Measurements from ENCODE around the gene RGS11. TPM values are rescaled to one million over a fixed set of nuclear protein-coding genes. Genes with fewer than 3 reads are reported as not detected.

The RGS11 gene
- total RNA-seq, 1 donor: 0.36 TPM

GRCh38 chr16:275041-275641, 603 bp downstream of the RGS11 start:
- Histone ChIP-seq H4K20me1 (ENCODE audit: insufficient read depth, low read length) (no peaks in the 10 kb centered on the region), H3K4me2 (ENCODE audit: insufficient read depth, low read length) (no peak overlapping the region), H3K27me3 (ENCODE audit: insufficient read depth, low read length) (peaks cover 25% of the 10 kb centered on the region), H3K9me3 (ENCODE audit: low read depth, low read length) (no peaks in the 10 kb centered on the region), H3K27ac (ENCODE audit: low read depth, low read length) (no peak overlapping the region), H3K4me3 (ENCODE audit: insufficient read depth, low read length) (no peak overlapping the region), H3K79me2 (ENCODE audit: insufficient read depth, low read length) (no peaks in the 10 kb centered on the region), H2AFZ (ENCODE audit: low read length) (no peak overlapping the region), H3K36me3 (ENCODE audit: insufficient read depth, low read length) (no peaks in the 10 kb centered on the region), H3K4me1 (ENCODE audit: insufficient read depth, low read length) (no peaks in the 10 kb centered on the region)
- TF ChIP-seq, protein P1, sequence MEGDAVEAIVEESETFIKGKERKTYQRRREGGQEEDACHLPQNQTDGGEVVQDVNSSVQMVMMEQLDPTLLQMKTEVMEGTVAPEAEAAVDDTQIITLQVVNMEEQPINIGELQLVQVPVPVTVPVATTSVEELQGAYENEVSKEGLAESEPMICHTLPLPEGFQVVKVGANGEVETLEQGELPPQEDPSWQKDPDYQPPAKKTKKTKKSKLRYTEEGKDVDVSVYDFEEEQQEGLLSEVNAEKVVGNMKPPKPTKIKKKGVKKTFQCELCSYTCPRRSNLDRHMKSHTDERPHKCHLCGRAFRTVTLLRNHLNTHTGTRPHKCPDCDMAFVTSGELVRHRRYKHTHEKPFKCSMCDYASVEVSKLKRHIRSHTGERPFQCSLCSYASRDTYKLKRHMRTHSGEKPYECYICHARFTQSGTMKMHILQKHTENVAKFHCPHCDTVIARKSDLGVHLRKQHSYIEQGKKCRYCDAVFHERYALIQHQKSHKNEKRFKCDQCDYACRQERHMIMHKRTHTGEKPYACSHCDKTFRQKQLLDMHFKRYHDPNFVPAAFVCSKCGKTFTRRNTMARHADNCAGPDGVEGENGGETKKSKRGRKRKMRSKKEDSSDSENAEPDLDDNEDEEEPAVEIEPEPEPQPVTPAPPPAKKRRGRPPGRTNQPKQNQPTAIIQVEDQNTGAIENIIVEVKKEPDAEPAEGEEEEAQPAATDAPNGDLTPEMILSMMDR (IDR thresholded peaks at IDR 0.05; ENCODE audit: extremely low read depth, low read depth, low read length): no peak
- peak; percentile 94 for DNase-seq (ENCODE audit: insufficient read length, low spot score, missing footprints)

DNA sequence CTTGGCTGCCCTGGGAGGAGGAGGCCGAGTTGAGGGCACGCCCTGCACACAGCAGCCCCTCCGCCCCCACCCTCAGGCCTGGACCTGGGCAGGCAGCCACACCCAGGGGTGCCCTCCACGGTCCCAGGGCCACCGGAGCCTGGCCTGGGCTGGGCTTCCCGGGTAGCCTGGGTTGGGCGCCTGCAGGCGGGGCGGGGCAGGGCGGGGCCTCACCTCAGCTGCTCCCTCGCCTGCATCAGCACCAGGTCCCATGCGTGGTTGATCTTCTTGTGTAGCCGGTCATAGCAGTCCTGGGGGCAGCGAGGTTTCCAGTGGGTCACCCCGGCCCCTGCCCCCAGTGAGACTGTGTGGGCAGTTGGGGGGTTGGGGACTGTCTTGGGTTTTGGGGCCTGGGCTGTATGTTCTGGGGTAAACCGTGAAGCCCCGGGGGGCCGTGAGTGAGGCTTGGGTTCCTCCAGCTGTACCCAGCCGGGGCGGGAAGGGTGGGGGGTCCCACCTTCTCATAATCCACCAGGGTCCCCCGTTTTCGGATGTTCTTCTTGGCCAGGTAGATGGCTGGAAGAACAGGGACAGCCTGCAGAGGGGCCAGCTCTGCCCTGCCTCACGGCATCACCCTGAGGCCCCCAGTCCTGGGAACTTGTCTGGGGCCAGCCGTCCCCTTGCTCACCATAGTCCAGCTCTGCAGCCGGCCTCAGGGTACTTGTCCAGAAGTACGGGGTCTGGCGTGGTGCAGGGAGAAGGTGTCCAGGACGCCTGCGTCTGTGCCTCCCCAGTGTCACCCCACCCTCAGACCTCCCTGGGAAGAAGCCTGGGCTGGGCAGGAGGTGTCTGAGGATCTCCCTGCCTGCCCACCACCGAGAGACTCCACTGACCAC, 2.0 kb downstream of the RGS11 start:
- H3K4me2 ChIP-seq (ENCODE audit: insufficient read depth, low read length): no peak overlapping the region
- peaks cover 19% of the 10 kb centered on the region for H3K27me3 ChIP-seq (ENCODE audit: insufficient read depth, low read length)
- no peaks in the 10 kb centered on the region for H3K79me2 ChIP-seq (ENCODE audit: insufficient read depth, low read length)
- H3K4me1 ChIP-seq (ENCODE audit: insufficient read depth, low read length): no peaks in the 10 kb centered on the region
- H3K9me3 ChIP-seq (ENCODE audit: low read depth, low read length): no peaks in the 10 kb centered on the region
- peak; percentile 82 for DNase-seq (ENCODE audit: insufficient read length, low spot score, missing footprints)
- H3K27ac ChIP-seq (ENCODE audit: low read depth, low read length): no peak overlapping the region
- TF ChIP-seq, protein P1 (IDR thresholded peaks at IDR 0.05; ENCODE audit: extremely low read depth, low read depth, low read length): no peak
- H4K20me1 ChIP-seq (ENCODE audit: insufficient read depth, low read length): no peaks in the 10 kb centered on the region
- no peak overlapping the region for H2AFZ ChIP-seq (ENCODE audit: low read length)
- H3K36me3 ChIP-seq (ENCODE audit: insufficient read depth, low read length): no peaks in the 10 kb centered on the region
- H3K4me3 ChIP-seq (ENCODE audit: insufficient read depth, low read length): no peak overlapping the region

DNA sequence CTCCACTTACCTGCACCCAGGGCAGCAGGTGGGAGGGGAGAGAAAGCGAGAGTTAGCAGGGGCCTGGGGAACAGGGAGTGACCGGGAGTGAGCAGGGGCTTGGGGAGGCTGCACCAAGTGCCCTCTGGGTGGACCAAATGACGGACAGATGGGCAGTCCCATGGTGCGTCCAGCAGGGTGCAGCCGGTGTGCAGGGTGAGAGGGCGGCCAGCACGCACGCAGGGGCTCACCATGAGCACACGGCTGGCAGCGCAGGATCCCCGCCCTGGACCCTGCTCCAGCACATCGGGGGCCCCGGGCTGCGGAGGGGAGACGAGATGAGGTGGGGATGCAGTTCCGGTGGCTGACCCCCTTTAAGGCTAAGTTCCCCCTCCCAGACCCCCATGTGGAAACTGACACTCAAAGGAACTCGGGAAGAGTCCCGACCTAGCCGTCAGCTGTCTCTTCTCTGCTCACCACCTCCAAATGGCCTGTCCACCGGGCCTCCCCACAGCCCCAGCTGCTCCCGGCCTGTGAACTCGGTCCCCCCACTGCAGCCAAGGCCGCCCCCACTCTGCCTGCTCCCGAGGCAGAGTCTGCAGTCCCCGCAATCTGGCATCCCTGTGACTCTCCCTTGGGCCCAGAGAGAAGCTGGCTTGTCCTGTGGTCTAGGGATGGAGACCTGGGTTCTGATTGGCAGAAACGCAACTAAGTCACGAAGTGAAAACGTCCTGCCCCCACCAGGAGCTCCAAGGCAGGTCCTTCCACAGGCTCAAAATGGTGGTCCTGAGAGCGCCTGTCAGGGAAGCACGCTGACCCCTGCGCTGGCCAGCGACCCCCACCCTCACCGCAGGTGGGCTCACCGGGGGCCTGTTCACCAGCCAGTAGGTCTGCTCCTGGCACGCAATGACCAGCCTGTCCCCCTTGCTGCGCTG, 2.9 kb downstream of the RGS11 start:
- TF ChIP-seq, protein P1 (IDR thresholded peaks at IDR 0.05; ENCODE audit: extremely low read depth, low read depth, low read length): no peak
- Histone ChIP-seq H4K20me1 (ENCODE audit: insufficient read depth, low read length) (no peaks in the 10 kb centered on the region), H3K27ac (ENCODE audit: low read depth, low read length) (no peak overlapping the region), H3K27me3 (ENCODE audit: insufficient read depth, low read length) (peaks cover 18% of the 10 kb centered on the region), H3K4me3 (ENCODE audit: insufficient read depth, low read length) (no peak overlapping the region), H2AFZ (ENCODE audit: low read length) (no peak overlapping the region), H3K4me2 (ENCODE audit: insufficient read depth, low read length) (no peak overlapping the region), H3K36me3 (ENCODE audit: insufficient read depth, low read length) (no peaks in the 10 kb centered on the region), H3K4me1 (ENCODE audit: insufficient read depth, low read length) (no peaks in the 10 kb centered on the region), H3K9me3 (ENCODE audit: low read depth, low read length) (no peaks in the 10 kb centered on the region), H3K79me2 (ENCODE audit: insufficient read depth, low read length) (no peaks in the 10 kb centered on the region)
- DNase-seq (ENCODE audit: insufficient read length, low spot score, missing footprints): peak; percentile 82
